OCI-LY3 (cell line): ENCODE results near the gene NUDT9.
A peak's percentile ranks its signal among the peaks of the same experiment; 100 is the strongest.
"Not testable (repeated sequence)": the region's sequence is repeated elsewhere in the genome, so short reads cannot be mapped to it uniquely, and the experiment has no call there.

ENCODE experiments used
- H2AFZ ChIP-seq: fragments of 200-600, 300-600 bp; shearing (Covaris generic); 2 replicates; pipeline ENCODE4 v1.6.0; 2014; ENCODE audit warnings: antibody characterized with exemption, low read depth, low read length
- H3K27ac ChIP-seq: fragments of 200-600, 300-600 bp; sonication (generic); 2 replicates; pipeline ENCODE4 v1.5.1; 2014; ENCODE audit warnings: mild to moderate bottlenecking, low read length, moderate library complexity, mixed read lengths
- H3K27me3 ChIP-seq: fragments of 200-600, 300-600 bp; sonication (generic); 2 replicates; pipeline ENCODE4 v1.6.1; 2014; ENCODE audit warnings: low read depth, low read length, mixed read lengths
- H3K36me3 ChIP-seq: fragments of 200-600, 300-600 bp; sonication (generic); replicated peaks from 2 replicates; pipeline ENCODE3; 2014; ENCODE audit warnings: low read depth, low read length, mixed read lengths
- H3K4me1 ChIP-seq: fragments of 300-600, 200-600 bp; sonication (generic); 2 replicates; pipeline ENCODE4 v1.6.1; 2014; ENCODE audit warnings: low read length, mixed read lengths
- H3K4me2 ChIP-seq: fragments of 200-600, 300-600 bp; sonication (generic); 2 replicates; pipeline ENCODE4 v1.6.1; 2014; ENCODE audit warnings: low read length, mixed read lengths
- H3K4me3 ChIP-seq: fragments of 300-600, 200-600 bp; sonication (generic); 2 replicates; pipeline ENCODE4 v1.5.1; 2014; ENCODE audit warnings: antibody characterized with exemption, mild to moderate bottlenecking, low read length, moderate library complexity
- H3K79me2 ChIP-seq: fragments of 300-600, 200-600 bp; shearing (Covaris generic); 2 replicates; pipeline ENCODE4 v1.6.1; 2014; ENCODE audit warnings: mild to moderate bottlenecking, low read length, mixed read lengths
- H3K9ac ChIP-seq: fragments of 300-600, 200-600 bp; shearing (Covaris generic); 2 replicates; pipeline ENCODE4 v1.6.0; 2014; ENCODE audit warnings: mild to moderate bottlenecking, low read length, moderate library complexity
- H3K9me3 ChIP-seq: fragments of 200-600, 300-600 bp; shearing (Covaris generic); 2 replicates; pipeline ENCODE4 v1.6.1; 2014; ENCODE audit warnings: low read length, mixed read lengths; ENCODE audit not compliant: insufficient read depth
- H4K20me1 ChIP-seq: fragments of 200-600, 300-600 bp; sonication (generic); 2 replicates; pipeline ENCODE4 v1.6.1; 2016; ENCODE audit warnings: low read length, mixed read lengths; ENCODE audit not compliant: insufficient read depth
- EZH2phosphoT487 ChIP-seq: fragments of 200-600 bp; shearing (Covaris generic); IDR thresholded peaks from 2 replicates; pipeline ENCODE4 v1.6.1; 2018; ENCODE audit warnings: antibody characterized with exemption, mixed run types, low read depth
- TF ChIP-seq, protein P1 (sequence below): fragments of 200-600, 300-600 bp; sonication (generic); IDR thresholded peaks from 2 replicates; pipeline ENCODE4 v1.5.1; 2014; ENCODE audit warnings: antibody characterized with exemption, low read length, low read depth

The NUDT9 gene

GRCh38 chr4:87420276-87420830 lies 2.0 kb upstream of the NUDT9 start:
- Histone ChIP-seq H3K4me1 (peaks cover 9% of the 10 kb centered on the region), H2AFZ (no peak overlapping the region), H3K4me3 (no peak overlapping the region), H3K79me2 (peaks cover 33% of the 10 kb centered on the region), H3K27me3 (no peaks in the 10 kb centered on the region), H3K4me2 (no peak overlapping the region), H3K36me3 (no peaks in the 10 kb centered on the region), H4K20me1 (no peaks in the 10 kb centered on the region), H3K27ac (no peak overlapping the region), H3K9me3 (no peaks in the 10 kb centered on the region), H3K9ac (no peak overlapping the region)
- TF ChIP-seq EZH2phosphoT487, result no peak

- H3K9me3 ChIP-seq, result no peaks in the 10 kb centered on the region
- H3K4me2 ChIP-seq, result peak overlapping the region; percentile 77
- no peak overlapping the region for H3K27ac ChIP-seq
- H4K20me1 ChIP-seq, result no peaks in the 10 kb centered on the region
- no peak overlapping the region for H2AFZ ChIP-seq
- peaks cover 9% of the 10 kb centered on the region for H3K4me1 ChIP-seq
- no peaks in the 10 kb centered on the region for H3K27me3 ChIP-seq
- no peaks in the 10 kb centered on the region for H3K36me3 ChIP-seq
- TF ChIP-seq, protein P1, sequence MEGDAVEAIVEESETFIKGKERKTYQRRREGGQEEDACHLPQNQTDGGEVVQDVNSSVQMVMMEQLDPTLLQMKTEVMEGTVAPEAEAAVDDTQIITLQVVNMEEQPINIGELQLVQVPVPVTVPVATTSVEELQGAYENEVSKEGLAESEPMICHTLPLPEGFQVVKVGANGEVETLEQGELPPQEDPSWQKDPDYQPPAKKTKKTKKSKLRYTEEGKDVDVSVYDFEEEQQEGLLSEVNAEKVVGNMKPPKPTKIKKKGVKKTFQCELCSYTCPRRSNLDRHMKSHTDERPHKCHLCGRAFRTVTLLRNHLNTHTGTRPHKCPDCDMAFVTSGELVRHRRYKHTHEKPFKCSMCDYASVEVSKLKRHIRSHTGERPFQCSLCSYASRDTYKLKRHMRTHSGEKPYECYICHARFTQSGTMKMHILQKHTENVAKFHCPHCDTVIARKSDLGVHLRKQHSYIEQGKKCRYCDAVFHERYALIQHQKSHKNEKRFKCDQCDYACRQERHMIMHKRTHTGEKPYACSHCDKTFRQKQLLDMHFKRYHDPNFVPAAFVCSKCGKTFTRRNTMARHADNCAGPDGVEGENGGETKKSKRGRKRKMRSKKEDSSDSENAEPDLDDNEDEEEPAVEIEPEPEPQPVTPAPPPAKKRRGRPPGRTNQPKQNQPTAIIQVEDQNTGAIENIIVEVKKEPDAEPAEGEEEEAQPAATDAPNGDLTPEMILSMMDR, result no peak; the same call in 1 of the 2 replicates
- TF ChIP-seq EZH2phosphoT487, result no peak
- peak overlapping the region; percentile 78 for H3K9ac ChIP-seq
- H3K79me2 ChIP-seq, result peaks cover 37% of the 10 kb centered on the region
- peak overlapping the region; percentile 86 for H3K4me3 ChIP-seq
These were observed 1.1 kb downstream of the NUDT9 start for GRCh38 chr4:87423317-87424098.

GRCh38 chr4:87424099-87424543 lies 1.7 kb downstream of the NUDT9 start:
- peaks cover 41% of the 10 kb centered on the region for H3K79me2 ChIP-seq
- not testable (repeated sequence) for H3K9ac ChIP-seq, H3K27me3 ChIP-seq, H4K20me1 ChIP-seq, H3K4me1 ChIP-seq, H3K9me3 ChIP-seq, H3K36me3 ChIP-seq, H2AFZ ChIP-seq, H3K27ac ChIP-seq
- H3K4me2 ChIP-seq, result peak overlapping the region; percentile 77
- peak overlapping the region; percentile 86 for H3K4me3 ChIP-seq

DNA sequence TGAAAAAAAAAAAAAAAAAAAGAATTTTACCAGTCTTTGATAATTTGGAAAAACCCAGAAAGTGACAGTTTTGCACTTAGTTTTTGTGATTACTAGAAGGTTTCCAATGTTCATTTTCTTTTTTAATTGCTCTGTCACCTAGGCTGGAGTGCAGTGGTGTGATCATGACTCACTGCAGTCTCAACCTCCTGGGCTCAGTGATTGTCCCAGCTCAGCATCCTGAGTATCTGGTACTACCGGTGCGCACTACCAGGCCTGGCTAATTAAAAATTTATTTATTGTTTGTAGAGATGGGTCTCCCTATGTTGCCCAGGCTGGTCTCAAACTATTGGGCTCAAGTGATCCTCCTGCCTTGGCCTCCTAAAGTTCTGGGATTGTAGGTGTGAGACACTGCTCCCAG lies 3.3 kb downstream of the NUDT9 start:
- Histone ChIP-seq H3K27me3 (no peaks in the 10 kb centered on the region), H3K9me3 (no peaks in the 10 kb centered on the region), H3K27ac (no peak overlapping the region), H3K79me2 (peaks cover 51% of the 10 kb centered on the region), H3K4me2 (no peak overlapping the region), H3K4me1 (peaks cover 9% of the 10 kb centered on the region), H4K20me1 (no peaks in the 10 kb centered on the region), H3K36me3 (no peaks in the 10 kb centered on the region), H3K9ac (no peak overlapping the region), H3K4me3 (no peak overlapping the region), H2AFZ (no peak overlapping the region)
- TF ChIP-seq, protein P1, result no peak
- no peak for TF ChIP-seq EZH2phosphoT487

DNA sequence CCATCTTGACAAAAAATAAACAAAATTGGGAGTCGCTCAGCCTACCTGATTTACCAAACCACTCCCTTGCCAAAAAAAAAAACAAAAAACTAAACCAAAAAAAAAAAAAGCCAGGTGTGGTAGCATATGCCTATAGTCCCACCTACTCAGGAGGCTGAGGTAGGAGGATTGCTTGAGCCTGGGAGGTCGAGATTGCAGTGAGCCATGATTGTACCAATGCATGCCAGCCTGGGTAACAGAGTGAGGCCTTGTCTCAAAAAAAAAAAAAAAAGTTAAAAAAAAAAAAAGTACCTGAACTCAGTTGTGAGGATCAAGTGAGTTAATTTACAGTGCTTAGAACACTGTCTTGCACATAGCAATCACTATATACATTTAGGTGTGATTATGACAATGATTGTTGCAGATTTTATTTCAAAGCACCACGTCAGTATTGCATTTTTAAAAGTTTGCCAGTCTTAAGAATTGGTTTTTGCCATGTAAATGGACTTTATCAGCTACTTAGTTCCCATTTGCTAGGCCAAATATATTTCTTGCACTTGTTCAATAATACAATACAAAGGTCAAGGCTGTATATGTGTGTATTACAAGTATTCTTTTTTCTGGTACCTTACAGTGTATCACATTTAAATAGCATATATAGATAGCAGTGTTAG lies 4.6 kb downstream of the NUDT9 start:
- TF ChIP-seq, protein P1, result no peak
- no peak for TF ChIP-seq EZH2phosphoT487
- Histone ChIP-seq H4K20me1 (no peaks in the 10 kb centered on the region), H3K27ac (no peak overlapping the region), H3K9me3 (no peaks in the 10 kb centered on the region), H3K4me1 (peaks cover 6% of the 10 kb centered on the region), H2AFZ (no peak overlapping the region), H3K27me3 (no peaks in the 10 kb centered on the region), H3K79me2 (peaks cover 60% of the 10 kb centered on the region), H3K4me2 (no peak overlapping the region), H3K9ac (no peak overlapping the region), H3K36me3 (no peaks in the 10 kb centered on the region), H3K4me3 (no peak overlapping the region)
